BLaER1 (cell line): ENCODE results near the gene SIGLEC10.

Source experiments
- H3K27ac ChIP-seq: shearing (Covaris generic); formaldehyde crosslinking; 2 replicates; pipeline ENCODE4 v1.8.1; 2022
- H3K27me3 ChIP-seq: shearing (Covaris generic); formaldehyde crosslinking; 2 replicates; pipeline ENCODE4 v1.8.1; 2022
- H3K36me3 ChIP-seq: shearing (Covaris generic); formaldehyde crosslinking; 2 replicates; pipeline ENCODE4 v1.8.1; 2022
- H3K4me1 ChIP-seq: shearing (Covaris generic); formaldehyde crosslinking; 2 replicates; pipeline ENCODE4 v1.8.1; 2022
- H3K4me2 ChIP-seq: shearing (Covaris generic); formaldehyde crosslinking; 2 replicates; pipeline ENCODE4 v1.8.1; 2022
- H3K4me3 ChIP-seq: shearing (Covaris generic); formaldehyde crosslinking; 2 replicates; pipeline ENCODE4 v1.8.1; 2022
- H3K9ac ChIP-seq: shearing (Covaris generic); formaldehyde crosslinking; 2 replicates; pipeline ENCODE4 v1.8.1; 2022
- H3K9me3 ChIP-seq: shearing (Covaris generic); formaldehyde crosslinking; 2 replicates; pipeline ENCODE4 v1.8.1; 2022
- H4K20me1 ChIP-seq: shearing (Covaris generic); formaldehyde crosslinking; 2 replicates; pipeline ENCODE4 v1.8.1; 2022
- Cebpa-rat ChIP-seq: shearing (Covaris generic); IDR thresholded peaks from 2 replicates; pipeline ENCODE4 v1.8.1; 2022

SIGLEC10 gene

DNA sequence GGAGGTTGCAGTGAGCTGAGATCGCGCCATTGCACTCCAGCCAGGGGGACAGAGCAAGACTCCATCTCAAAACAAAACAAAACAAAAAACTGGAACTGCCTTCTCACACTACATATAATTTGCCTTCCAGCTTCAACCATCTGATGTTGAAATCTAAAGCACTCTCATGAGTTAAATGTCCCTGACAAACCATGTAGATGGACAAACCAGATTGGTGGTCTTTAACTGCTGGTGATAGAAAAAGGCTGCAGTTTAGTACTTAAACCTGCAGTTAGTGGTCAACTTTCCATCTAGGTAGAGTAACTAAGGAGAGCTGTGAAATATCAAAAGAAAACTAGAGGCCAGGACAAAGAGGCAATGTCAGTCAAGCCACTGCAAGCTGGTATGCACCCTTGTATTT is 21.3 kb downstream of the SIGLEC10 start:
- Histone ChIP-seq H3K27ac (no peak overlapping the region), H3K4me3 (no peak overlapping the region)

DNA sequence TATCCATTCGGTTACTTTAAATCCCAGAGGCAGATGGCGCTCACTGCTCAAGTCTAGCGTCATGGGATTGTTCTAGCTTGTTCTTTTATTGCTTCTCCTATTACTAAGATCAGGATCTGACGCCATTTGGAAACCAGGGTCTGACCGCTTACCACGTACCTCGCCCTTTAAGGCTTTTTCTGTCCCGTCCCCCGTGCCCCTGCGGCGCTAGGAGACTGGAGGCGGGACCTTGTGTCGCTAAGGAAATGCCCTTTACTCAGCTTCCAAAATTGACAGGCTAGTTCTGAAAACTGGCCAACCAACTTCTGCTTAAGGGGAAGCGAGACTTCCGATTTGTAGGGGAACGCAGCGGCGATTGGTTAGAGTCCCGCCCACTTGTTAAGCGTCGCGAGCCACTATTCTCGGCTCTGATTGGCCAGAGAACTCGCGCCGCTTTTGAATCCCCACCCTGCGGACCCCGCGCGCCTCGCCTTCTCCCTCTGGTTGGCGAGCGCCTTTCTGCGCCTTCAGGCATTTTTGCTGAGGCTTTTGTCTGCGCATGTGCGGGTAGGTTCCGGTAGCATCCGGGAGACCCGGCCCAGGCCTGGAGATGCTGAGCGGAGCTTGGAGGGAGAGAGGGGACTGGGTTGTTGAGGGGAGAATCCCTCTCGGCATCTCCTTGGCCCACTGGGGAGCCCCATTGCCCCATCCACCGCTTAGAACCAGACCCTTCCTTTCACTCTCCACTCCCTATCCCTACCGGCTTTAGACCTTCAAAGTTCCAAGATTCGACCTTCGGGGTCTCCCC is 23.2 kb downstream of the SIGLEC10 start:
- Histone ChIP-seq H3K27ac (peak overlapping the region; percentile 84), H3K9me3 (no peaks in the 10 kb centered on the region), H3K9ac (peak overlapping the region; percentile 84), H3K4me1 (peaks cover 31% of the 10 kb centered on the region), H3K27me3 (no peaks in the 10 kb centered on the region), H3K4me3 (peak overlapping the region; percentile 71), H3K36me3 (no peaks in the 10 kb centered on the region), H3K4me2 (peak overlapping the region; percentile 93), H4K20me1 (no peaks in the 10 kb centered on the region)
- no peak for TF ChIP-seq Cebpa-rat

More for the DNA sequence above, 21.3 kb downstream of the SIGLEC10 start:
- no peak for TF ChIP-seq Cebpa-rat
- Histone ChIP-seq H3K9ac (no peak overlapping the region), H3K27me3 (no peaks in the 10 kb centered on the region), H3K4me2 (no peak overlapping the region), H3K9me3 (peaks cover 1% of the 10 kb centered on the region), H4K20me1 (no peaks in the 10 kb centered on the region), H3K36me3 (no peaks in the 10 kb centered on the region), H3K4me1 (peaks cover 23% of the 10 kb centered on the region)

DNA sequence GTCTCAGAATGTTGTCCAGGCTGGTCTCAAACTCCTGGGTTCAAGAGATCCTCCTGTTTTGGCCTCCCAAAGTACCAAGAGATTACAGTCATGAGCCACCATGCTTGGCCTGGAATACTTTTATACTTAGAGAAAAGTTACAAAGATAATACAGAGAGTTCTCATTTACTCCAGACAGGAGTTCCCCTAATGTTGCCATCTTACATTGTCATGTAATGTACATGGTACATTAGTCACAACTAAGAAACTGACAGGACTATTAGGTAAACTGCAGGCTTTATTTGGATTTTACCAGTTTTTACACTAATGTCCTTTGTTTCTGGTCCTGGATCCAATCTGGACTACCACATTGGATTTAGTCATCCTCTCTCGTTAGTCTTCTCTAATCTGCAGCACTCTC is 24.7 kb downstream of the SIGLEC10 start:
- Histone ChIP-seq H3K4me2 (no peak overlapping the region), H3K9ac (no peak overlapping the region)

DNA sequence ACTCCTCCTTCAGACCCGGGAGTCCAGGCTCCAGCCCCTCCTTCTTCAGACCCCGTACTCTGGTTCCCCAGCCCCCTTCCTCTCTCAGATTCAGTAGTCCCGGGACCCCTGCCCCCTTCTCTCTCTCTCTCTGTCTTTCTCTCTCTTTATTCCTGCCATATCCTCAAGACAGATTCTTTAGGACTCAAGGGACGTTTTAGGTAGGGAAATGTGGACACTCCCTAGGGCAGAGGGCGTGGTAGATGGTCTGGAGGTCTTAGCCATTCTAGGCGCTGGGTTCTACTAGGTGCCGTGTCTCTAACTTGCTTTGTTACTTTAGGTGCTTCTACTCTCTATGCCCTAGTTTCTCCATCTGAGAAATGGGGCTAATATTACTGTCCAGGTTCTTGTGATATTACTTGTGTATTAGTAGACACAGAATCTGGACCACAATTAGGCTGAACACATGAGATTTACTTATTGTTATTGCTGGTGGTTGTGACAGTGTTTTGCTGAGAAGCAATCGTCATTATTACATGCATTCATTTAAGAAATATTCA is 26.3 kb downstream of the SIGLEC10 start:
- peaks cover 31% of the 10 kb centered on the region for H3K4me1 ChIP-seq
- no peaks in the 10 kb centered on the region for H3K36me3 ChIP-seq
- no peaks in the 10 kb centered on the region for H3K27me3 ChIP-seq
- peak overlapping the region; percentile 66 for H3K27ac ChIP-seq
- H4K20me1 ChIP-seq: no peaks in the 10 kb centered on the region
- no peak overlapping the region for H3K9ac ChIP-seq
- peak overlapping the region; percentile 39 for H3K4me2 ChIP-seq
- TF ChIP-seq Cebpa-rat: no peak
- H3K9me3 ChIP-seq: no peaks in the 10 kb centered on the region
- H3K4me3 ChIP-seq: 0 out of 2 replicates have a peak overlapping the region, but pooled peaks have one; percentile 14

More for the DNA sequence above, 24.7 kb downstream of the SIGLEC10 start:
- no peaks in the 10 kb centered on the region for H4K20me1 ChIP-seq
- H3K36me3 ChIP-seq: no peaks in the 10 kb centered on the region
- H3K27ac ChIP-seq: no peak overlapping the region
- H3K27me3 ChIP-seq: no peaks in the 10 kb centered on the region
- no peak overlapping the region for H3K4me3 ChIP-seq
- H3K9me3 ChIP-seq: no peaks in the 10 kb centered on the region
- peaks cover 31% of the 10 kb centered on the region for H3K4me1 ChIP-seq
- no peak for TF ChIP-seq Cebpa-rat

DNA sequence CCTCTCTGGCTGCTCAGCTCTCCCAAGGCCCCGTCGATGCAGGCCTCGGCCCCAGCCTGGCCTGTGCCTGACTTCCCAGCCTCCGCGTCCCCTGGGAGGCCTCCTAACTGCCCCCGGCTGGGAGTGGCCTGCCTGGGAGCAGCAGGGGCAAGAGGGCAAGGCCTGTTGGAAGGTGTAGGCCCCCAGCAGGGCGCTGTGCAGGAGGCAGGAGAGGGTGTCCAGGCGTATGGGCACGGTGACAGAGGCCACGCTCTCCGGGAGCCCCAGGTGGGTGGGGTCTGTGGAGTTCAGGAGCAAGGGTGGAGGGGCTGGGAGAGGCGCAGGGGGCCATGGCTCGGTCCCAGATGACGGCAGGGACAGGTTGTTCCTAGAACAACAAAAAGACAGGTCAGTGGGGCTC is 28.3 kb downstream of the SIGLEC10 start:
- no peak overlapping the region for H3K27ac ChIP-seq
- H3K4me3 ChIP-seq: no peak overlapping the region
- no peak overlapping the region for H3K4me2 ChIP-seq
- H3K9me3 ChIP-seq: no peaks in the 10 kb centered on the region
- TF ChIP-seq Cebpa-rat: no peak
- no peaks in the 10 kb centered on the region for H3K27me3 ChIP-seq
- no peak overlapping the region for H3K9ac ChIP-seq
- no peaks in the 10 kb centered on the region for H3K36me3 ChIP-seq
- H4K20me1 ChIP-seq: no peaks in the 10 kb centered on the region
- H3K4me1 ChIP-seq: peaks cover 18% of the 10 kb centered on the region

DNA sequence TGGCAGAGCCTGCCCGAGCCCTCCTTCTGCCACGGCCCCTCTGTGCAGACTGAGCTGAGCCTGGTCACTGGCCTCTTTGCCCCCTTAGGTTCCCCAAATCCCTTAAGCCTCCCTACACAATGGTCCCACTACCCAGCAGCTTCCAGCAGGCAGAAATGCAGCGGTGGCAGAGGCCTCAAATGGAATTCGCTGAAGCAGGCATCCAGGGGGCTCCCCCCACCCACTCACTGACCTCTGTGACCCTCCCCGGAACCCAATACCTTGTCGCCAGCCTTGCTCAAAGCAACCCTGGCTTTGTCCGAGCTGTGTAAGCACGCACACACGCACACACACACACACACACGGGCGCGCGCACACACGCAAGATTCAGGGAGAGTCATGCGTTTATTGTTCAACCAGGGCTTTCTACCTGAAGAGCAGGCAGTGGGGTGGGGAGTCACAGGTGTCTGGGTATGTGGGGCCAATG is 29.5 kb downstream of the SIGLEC10 start, which contains the start of gene LIM2:
LIM2 (minus strand) TSS at position 51 of the 466 bp plus-strand sequence. CDS start 531 bp downstream, outside the sequence.
- no peak within 1 kb of the TSS for H3K27ac ChIP-seq
- H3K4me1 ChIP-seq: peaks cover 8% of the 10 kb centered on the region; the same call in 1 of the 2 replicates
- H3K9me3 ChIP-seq: no peaks in the 10 kb centered on the region
- no peak for TF ChIP-seq Cebpa-rat
- no peaks in the 10 kb centered on the region for H3K36me3 ChIP-seq
- no peaks in the 10 kb centered on the region for H3K27me3 ChIP-seq
- H3K9ac ChIP-seq: no peak within 1 kb of the TSS
- no peak within 1 kb of the TSS for H3K4me3 ChIP-seq
- H3K4me2 ChIP-seq: no peak within 1 kb of the TSS
- H4K20me1 ChIP-seq: no peaks in the 10 kb centered on the region

DNA sequence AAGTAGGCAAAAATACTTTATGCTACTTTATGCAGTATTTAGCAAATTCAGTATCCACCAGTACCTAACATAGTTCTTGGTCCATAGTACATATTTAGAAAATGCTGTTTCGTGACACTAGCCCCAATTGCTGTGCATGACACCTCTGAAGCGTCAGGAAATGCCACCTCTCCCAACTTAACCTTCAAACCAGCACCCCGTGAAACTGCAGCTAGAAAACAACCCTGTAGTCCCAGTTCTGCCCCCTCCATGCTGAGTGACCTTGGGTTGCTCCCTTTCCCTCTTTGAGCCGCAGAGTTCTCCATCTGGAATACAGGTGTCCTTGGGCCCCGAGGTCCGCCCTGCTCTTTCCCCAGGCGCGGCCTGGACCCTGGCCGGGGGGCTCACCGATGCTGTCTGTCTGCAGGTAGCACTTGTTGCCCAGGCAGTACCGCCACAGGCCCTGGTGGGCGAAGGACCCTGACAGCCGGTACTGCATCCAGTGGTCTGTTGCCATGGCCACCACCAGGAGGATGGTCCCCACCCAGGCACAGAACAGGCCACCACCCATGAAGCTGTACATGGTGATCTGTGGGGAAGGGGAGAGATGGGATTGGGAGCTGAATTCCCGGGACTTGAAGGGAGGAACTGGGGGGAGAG is 30.4 kb downstream of the SIGLEC10 start:
- Histone ChIP-seq H3K9me3 (no peaks in the 10 kb centered on the region), H3K9ac (no peak overlapping the region), H3K27ac (no peak overlapping the region), H4K20me1 (no peaks in the 10 kb centered on the region), H3K27me3 (no peaks in the 10 kb centered on the region), H3K4me3 (no peak overlapping the region), H3K4me1 (peaks cover 8% of the 10 kb centered on the region; the same call in 1 of the 2 replicates), H3K36me3 (no peaks in the 10 kb centered on the region), H3K4me2 (no peak overlapping the region)
- TF ChIP-seq Cebpa-rat: no peak

DNA sequence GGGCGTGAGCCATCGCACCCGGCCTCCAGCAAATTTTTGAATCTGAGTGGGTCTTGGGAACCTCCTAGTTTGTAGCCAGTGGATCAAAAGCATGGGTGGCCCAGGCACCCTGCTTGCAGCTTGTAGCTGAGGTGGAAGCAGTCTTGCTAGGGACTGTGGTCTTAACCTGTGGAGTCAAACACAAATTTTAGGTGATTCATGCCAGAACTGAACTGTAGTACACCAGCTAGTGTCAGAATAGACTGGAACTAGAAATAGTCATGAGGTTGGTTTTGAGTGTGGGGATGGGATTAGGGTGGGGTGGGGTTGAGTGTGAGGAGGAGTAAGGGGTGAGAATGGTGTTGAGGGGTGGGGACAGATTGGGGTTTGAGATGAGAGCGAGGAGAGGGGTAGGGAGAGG is 35.4 kb downstream of the SIGLEC10 start:
- peaks cover 22% of the 10 kb centered on the region for H3K4me1 ChIP-seq
- no peaks in the 10 kb centered on the region for H3K36me3 ChIP-seq
- no peak overlapping the region for H3K4me2 ChIP-seq
- no peaks in the 10 kb centered on the region for H3K27me3 ChIP-seq
- no peaks in the 10 kb centered on the region for H4K20me1 ChIP-seq
- no peak overlapping the region for H3K9ac ChIP-seq
- TF ChIP-seq Cebpa-rat: no peak
- H3K27ac ChIP-seq: no peak overlapping the region
- no peak overlapping the region for H3K4me3 ChIP-seq
- peaks cover 13% of the 10 kb centered on the region for H3K9me3 ChIP-seq

DNA sequence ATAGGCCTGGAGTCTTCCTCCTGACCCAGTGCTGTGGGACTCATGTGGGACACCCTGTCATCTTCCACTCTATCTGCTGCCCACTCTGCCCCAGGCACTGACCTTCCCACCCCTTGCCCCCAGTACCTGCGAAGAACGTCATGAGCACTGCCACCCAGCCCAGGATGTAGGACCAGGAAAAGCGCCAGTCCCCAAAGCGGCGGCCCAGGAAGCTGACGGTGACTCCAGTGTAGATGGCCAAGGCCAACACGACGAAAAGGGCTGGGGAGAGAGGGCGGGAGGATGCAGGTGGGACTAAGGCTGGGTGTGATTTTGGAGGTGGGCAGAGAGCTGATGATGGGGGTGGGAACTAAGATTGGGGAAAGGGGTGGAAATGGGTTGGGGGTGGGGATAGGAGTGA is 37.1 kb downstream of the SIGLEC10 start:
- Histone ChIP-seq H3K9ac (no peak overlapping the region), H3K27ac (no peak overlapping the region), H4K20me1 (no peaks in the 10 kb centered on the region), H3K4me1 (peaks cover 38% of the 10 kb centered on the region), H3K36me3 (no peaks in the 10 kb centered on the region), H3K9me3 (peaks cover 13% of the 10 kb centered on the region), H3K27me3 (no peaks in the 10 kb centered on the region), H3K4me3 (no peak overlapping the region), H3K4me2 (peak overlapping the region; percentile 61)
- no peak for TF ChIP-seq Cebpa-rat

DNA sequence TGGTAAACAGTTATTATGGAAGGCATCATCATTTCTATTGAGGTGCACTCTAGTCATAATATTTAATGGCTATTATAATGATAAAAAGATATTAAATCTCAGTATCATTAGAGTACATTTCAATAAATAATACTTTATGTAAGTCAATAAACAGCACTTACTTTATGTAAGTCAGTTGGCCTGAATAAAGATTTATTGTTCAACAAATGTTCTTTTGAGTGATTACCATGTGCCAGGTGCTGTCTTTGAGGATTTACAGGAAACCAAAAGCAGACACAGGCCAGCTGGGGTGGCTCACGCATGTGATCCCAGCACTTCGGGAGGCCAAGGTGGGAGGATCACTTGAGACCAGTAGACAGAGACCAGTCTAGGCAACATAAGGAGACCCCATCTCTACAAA is 40.0 kb downstream of the SIGLEC10 start:
- Histone ChIP-seq H4K20me1 (no peaks in the 10 kb centered on the region), H3K4me2 (no peak overlapping the region), H3K9ac (no peak overlapping the region), H3K27me3 (no peaks in the 10 kb centered on the region), H3K27ac (no peak overlapping the region), H3K36me3 (no peaks in the 10 kb centered on the region), H3K4me1 (peaks cover 68% of the 10 kb centered on the region), H3K9me3 (peaks cover 13% of the 10 kb centered on the region), H3K4me3 (no peak overlapping the region)
- TF ChIP-seq Cebpa-rat: no peak
